Cardiac fibroblast (primary cell): ENCODE measurements around the gene GNPNAT1.

ENCODE experiments used
- DNase-seq, 2 donors: peaks; one replicate each; pipeline versions ENCODE4 v3.0.0 to v3.0.0-alpha.2; 2010; ENCODE audit warnings: low read depth in 2 of 2
- H3K4me3 ChIP-seq, 2 donors: replicated peaks in 1 of 2; 1 replicate in 1 of 2; 2 replicates in 1 of 2; pipeline ENCODE4 v1.5.1; 2011; ENCODE audit warnings: low read depth in 2 of 2, low read length in 2 of 2, mild to moderate bottlenecking in 2 of 2, moderate library complexity in 1 of 2
- TF ChIP-seq, protein P1 (sequence below): IDR thresholded peaks from one replicate; pipeline ENCODE4 v1.5.1; 2011; ENCODE audit warnings: low read depth, mild to moderate bottlenecking, low read length, inconsistent platforms

Gene GNPNAT1

GRCh38 chr14:52833891-52834290 lies 42.5 kb upstream of the GNPNAT1 start:
- no peak overlapping the region for H3K4me3 ChIP-seq
- TF ChIP-seq, protein P1, sequence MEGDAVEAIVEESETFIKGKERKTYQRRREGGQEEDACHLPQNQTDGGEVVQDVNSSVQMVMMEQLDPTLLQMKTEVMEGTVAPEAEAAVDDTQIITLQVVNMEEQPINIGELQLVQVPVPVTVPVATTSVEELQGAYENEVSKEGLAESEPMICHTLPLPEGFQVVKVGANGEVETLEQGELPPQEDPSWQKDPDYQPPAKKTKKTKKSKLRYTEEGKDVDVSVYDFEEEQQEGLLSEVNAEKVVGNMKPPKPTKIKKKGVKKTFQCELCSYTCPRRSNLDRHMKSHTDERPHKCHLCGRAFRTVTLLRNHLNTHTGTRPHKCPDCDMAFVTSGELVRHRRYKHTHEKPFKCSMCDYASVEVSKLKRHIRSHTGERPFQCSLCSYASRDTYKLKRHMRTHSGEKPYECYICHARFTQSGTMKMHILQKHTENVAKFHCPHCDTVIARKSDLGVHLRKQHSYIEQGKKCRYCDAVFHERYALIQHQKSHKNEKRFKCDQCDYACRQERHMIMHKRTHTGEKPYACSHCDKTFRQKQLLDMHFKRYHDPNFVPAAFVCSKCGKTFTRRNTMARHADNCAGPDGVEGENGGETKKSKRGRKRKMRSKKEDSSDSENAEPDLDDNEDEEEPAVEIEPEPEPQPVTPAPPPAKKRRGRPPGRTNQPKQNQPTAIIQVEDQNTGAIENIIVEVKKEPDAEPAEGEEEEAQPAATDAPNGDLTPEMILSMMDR, result no peak
- DNase-seq, result no peak

GRCh38 chr14:52829527-52830185 lies 38.2 kb upstream of the GNPNAT1 start:
- TF ChIP-seq, protein P1, result no peak
- no peak for DNase-seq

GRCh38 chr14:52827426-52827825 lies 36.0 kb upstream of the GNPNAT1 start:
- TF ChIP-seq, protein P1, result no peak
- no peak for DNase-seq

More at GRCh38 chr14:52829527-52830185, 38.2 kb upstream of the GNPNAT1 start:
- H3K4me3 ChIP-seq, result no peak overlapping the region

GRCh38 chr14:52825085-52825484 lies 33.7 kb upstream of the GNPNAT1 start:
- H3K4me3 ChIP-seq, result no peak overlapping the region
- DNase-seq, result peak in 1 of 2 donors; percentile 10
- TF ChIP-seq, protein P1, result no peak

More at GRCh38 chr14:52827426-52827825, 36.0 kb upstream of the GNPNAT1 start:
- H3K4me3 ChIP-seq, result no peak overlapping the region

DNA sequence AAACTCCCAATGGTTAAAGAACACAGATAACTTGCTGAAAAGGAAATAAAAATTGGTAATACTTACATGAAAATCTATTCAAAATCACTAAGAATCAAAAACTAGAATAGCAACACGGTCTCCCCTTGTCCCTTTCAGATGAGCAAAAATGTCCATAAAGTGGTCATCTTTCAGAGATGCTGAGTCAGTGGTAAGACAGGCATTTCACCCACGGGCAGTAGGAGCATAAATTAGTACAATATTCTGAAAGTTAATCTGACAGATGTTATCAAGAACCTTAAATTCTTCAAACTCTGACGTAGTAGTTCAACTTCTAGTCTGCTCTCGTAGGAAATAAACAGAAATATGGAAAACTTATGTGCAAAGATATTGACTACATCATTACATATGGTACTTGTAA lies 33.1 kb upstream of the GNPNAT1 start:
- TF ChIP-seq, protein P1, result no peak
- H3K4me3 ChIP-seq, result no peak overlapping the region
- DNase-seq, result peak; percentile 17 to 57

DNA sequence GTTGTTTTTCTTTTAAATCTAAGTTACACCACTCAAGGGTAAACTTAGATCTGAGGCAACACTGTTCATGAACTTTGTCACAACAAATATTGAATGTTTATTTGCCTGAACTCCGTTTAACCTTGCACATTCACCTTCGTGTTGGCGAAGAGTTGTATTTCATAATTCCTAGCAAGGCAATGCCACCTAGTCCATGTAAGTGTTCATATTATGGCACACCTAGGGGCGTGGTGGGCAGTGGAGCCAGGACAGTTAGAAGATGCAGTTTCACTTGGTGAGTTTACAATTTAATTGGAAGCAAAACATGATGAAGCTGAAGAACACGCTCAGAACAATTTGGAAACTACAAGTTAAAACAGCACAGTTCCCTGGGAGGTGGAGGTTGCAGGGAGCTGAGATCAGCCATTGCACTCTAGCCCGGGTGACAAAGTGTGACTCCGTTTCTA lies 30.4 kb upstream of the GNPNAT1 start:
- no peak overlapping the region for H3K4me3 ChIP-seq
- TF ChIP-seq, protein P1, result no peak
- no peak for DNase-seq

DNA sequence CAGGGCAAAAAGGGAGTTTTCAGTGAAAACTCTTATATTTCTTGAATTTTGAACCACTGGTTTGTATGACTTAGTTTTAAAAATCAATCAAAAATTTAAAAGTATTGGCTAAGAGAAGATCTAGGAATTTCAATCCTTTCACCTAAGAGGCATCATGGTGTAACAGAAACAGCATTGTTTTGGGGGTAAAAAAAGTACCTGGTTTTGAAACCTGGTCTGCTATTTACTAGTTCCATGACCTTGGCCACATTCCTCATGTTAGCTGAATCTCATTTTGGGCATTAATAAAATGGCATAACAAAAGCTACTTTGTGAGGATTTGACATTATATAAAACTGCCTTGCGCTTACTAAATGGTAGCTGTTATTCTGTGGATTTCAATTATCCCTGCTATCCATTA lies 16.7 kb upstream of the GNPNAT1 start:
- DNase-seq, result no peak
- no peak overlapping the region for H3K4me3 ChIP-seq
- TF ChIP-seq, protein P1, result no peak
